Right atrium auricular region (tissue), 2 donors: ENCODE results near the gene PRSS37. TPM values are rescaled to one million over a fixed set of nuclear protein-coding genes. Genes with fewer than 3 reads are reported as not detected.

ENCODE experiments used
- DNase-seq: peaks from one replicate; pipeline ENCODE4 v3.0.0-alpha.2; 2019; ENCODE audit warnings: low spot score
- H3K27ac ChIP-seq, 2 donors: fragments of 200-600 bp; sonication (generic); 1 replicate in 1 of 2; 2 replicates in 1 of 2; pipeline ENCODE4 v1.5.1; 2016 to 2019
- H3K27me3 ChIP-seq, 2 donors: fragments of 200-600 bp; sonication (generic); one replicate each; pipeline versions ENCODE4 v1.5.1 to v1.6.0; 2017 to 2019
- H3K36me3 ChIP-seq: fragments of 200-600 bp; sonication (generic); one replicate; pipeline ENCODE4 v1.5.1; 2016
- H3K4me1 ChIP-seq, 2 donors: fragments of 200-600 bp; sonication (generic); one replicate each; pipeline versions ENCODE4 v1.5.1 to v1.6.0; 2017 to 2019
- H3K4me3 ChIP-seq, 2 donors: fragments of 200-600 bp; sonication (generic); 1 replicate in 1 of 2; 2 replicates in 1 of 2; pipeline ENCODE4 v1.5.1; 2017 to 2019; ENCODE audit warnings: mild to moderate bottlenecking in 1 of 2, moderate library complexity in 1 of 2
- H3K9me3 ChIP-seq, 2 donors: fragments of 200-600 bp; sonication (generic); one replicate each; pipeline ENCODE4 v1.5.1; 2019
- CTCF ChIP-seq, 2 donors: fragments of 200-600 bp; sonication (generic); IDR thresholded peaks; one replicate each; pipeline ENCODE4 v1.5.1; 2019; ENCODE audit warnings: antibody characterized with exemption in 2 of 2
- total RNA-seq, 2 donors: library from RNA; depleted of rRNA; stranded (reverse); fragments of >200 nt; gene quantifications; one replicate each; pipeline ENCODE4 v1.1.0, GENCODE V29; 2016

The PRSS37 gene
- total RNA-seq, 2 donors from 2014 or later = not detected

GRCh38 chr7:141876371-141876770 lies 35.1 kb upstream of the PRSS37 start:
- H3K36me3 ChIP-seq = no peaks in the 10 kb centered on the region
- H3K4me1 ChIP-seq = no peaks in the 10 kb centered on the region
- no peaks in the 10 kb centered on the region for H3K27me3 ChIP-seq
- no peaks in the 10 kb centered on the region for H3K9me3 ChIP-seq
- H3K27ac ChIP-seq = no peak overlapping the region
- no peak overlapping the region for H3K4me3 ChIP-seq
- no peak for DNase-seq
- TF ChIP-seq CTCF (IDR thresholded peaks at IDR 0.05) = no peak

- Histone ChIP-seq H3K4me3 (no peak overlapping the region), H3K9me3 (peaks cover 0 to 5% of the 10 kb centered on the region in 2 donors), H3K36me3 (no peaks in the 10 kb centered on the region), H3K4me1 (no peaks in the 10 kb centered on the region), H3K27me3 (no peaks in the 10 kb centered on the region), H3K27ac (no peak overlapping the region)
- no peak for DNase-seq
- TF ChIP-seq CTCF (IDR thresholded peaks at IDR 0.05) = no peak
Observed at GRCh38 chr7:141875453-141875852, 34.2 kb upstream of the PRSS37 start.

GRCh38 chr7:141874787-141875186 lies 33.5 kb upstream of the PRSS37 start:
- H3K27ac ChIP-seq = no peak overlapping the region
- H3K36me3 ChIP-seq = no peaks in the 10 kb centered on the region
- no peaks in the 10 kb centered on the region for H3K4me1 ChIP-seq
- no peak for DNase-seq
- no peaks in the 10 kb centered on the region for H3K27me3 ChIP-seq
- no peak for TF ChIP-seq CTCF (IDR thresholded peaks at IDR 0.05)
- no peak overlapping the region for H3K4me3 ChIP-seq
- H3K9me3 ChIP-seq = peaks cover 0 to 11% of the 10 kb centered on the region in 2 donors

- no peaks in the 10 kb centered on the region for H3K27me3 ChIP-seq
- no peak overlapping the region for H3K27ac ChIP-seq
- H3K4me1 ChIP-seq = no peaks in the 10 kb centered on the region
- H3K9me3 ChIP-seq = peaks cover 0 to 15% of the 10 kb centered on the region in 2 donors
- H3K4me3 ChIP-seq = no peak overlapping the region
- no peaks in the 10 kb centered on the region for H3K36me3 ChIP-seq
- DNase-seq = no peak
- TF ChIP-seq CTCF (IDR thresholded peaks at IDR 0.05) = no peak
Observed at GRCh38 chr7:141872931-141873330, 31.6 kb upstream of the PRSS37 start.

GRCh38 chr7:141866974-141867373 lies 25.7 kb upstream of the PRSS37 start:
- Histone ChIP-seq H3K4me1 (no peaks in the 10 kb centered on the region), H3K27me3 (no peaks in the 10 kb centered on the region), H3K4me3 (no peak overlapping the region), H3K9me3 (peaks cover 0 to 19% of the 10 kb centered on the region in 2 donors), H3K27ac (no peak overlapping the region), H3K36me3 (no peaks in the 10 kb centered on the region)
- no peak for TF ChIP-seq CTCF (IDR thresholded peaks at IDR 0.05)
- no peak for DNase-seq

GRCh38 chr7:141864765-141865447 lies 23.6 kb upstream of the PRSS37 start:
- Histone ChIP-seq H3K9me3 (peaks cover 0 to 9% of the 10 kb centered on the region in 2 donors), H3K27me3 (no peaks in the 10 kb centered on the region), H3K36me3 (no peaks in the 10 kb centered on the region), H3K4me3 (no peak overlapping the region), H3K4me1 (no peaks in the 10 kb centered on the region), H3K27ac (no peak overlapping the region)
- no peak for DNase-seq
- TF ChIP-seq CTCF (IDR thresholded peaks at IDR 0.05) = no peak
